ENCODE data around the gene KIF6.

The KIF6 gene

GRCh38 chr6:39428152-39428551, 297.1 kb downstream of the KIF6 start:
- TF ChIP-seq, protein P1, sequence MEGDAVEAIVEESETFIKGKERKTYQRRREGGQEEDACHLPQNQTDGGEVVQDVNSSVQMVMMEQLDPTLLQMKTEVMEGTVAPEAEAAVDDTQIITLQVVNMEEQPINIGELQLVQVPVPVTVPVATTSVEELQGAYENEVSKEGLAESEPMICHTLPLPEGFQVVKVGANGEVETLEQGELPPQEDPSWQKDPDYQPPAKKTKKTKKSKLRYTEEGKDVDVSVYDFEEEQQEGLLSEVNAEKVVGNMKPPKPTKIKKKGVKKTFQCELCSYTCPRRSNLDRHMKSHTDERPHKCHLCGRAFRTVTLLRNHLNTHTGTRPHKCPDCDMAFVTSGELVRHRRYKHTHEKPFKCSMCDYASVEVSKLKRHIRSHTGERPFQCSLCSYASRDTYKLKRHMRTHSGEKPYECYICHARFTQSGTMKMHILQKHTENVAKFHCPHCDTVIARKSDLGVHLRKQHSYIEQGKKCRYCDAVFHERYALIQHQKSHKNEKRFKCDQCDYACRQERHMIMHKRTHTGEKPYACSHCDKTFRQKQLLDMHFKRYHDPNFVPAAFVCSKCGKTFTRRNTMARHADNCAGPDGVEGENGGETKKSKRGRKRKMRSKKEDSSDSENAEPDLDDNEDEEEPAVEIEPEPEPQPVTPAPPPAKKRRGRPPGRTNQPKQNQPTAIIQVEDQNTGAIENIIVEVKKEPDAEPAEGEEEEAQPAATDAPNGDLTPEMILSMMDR (conservative IDR thresholded peaks at IDR 0.05; ENCODE audit: low read depth, low read length), result no peak
- H3K4me3 ChIP-seq (ENCODE audit: low read length), result no peak overlapping the region
- no peak for DNase-seq (ENCODE audit: low read depth)

DNA sequence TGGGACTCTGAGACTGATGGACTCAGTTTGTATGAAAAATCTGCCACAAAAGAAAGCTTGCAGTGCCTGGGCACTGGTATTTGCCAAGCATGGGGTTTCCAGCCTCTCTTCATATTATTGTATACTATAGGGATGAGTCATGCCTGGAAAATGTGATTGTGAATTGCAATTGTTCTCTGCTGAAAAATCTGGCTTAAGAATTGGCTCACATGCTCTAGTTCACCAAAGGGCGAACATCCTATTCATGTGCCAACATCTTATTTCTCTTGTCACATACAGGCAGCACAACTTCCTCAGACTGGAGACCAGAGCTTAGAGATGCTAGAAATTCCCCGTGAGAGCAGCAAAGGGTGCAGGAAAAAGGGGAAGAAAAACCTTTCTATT, 299.1 kb downstream of the KIF6 start:
- TF ChIP-seq, protein P1 (conservative IDR thresholded peaks at IDR 0.05; ENCODE audit: low read depth, low read length), result no peak
- H3K4me3 ChIP-seq (ENCODE audit: low read length), result peak overlapping the region; percentile 10
- peak; percentile 93 for DNase-seq (ENCODE audit: low read depth)

GRCh38 chr6:39425346-39426072, 299.7 kb downstream of the KIF6 start:
- TF ChIP-seq, protein P1 (conservative IDR thresholded peaks at IDR 0.05; ENCODE audit: low read depth, low read length), result no peak
- DNase-seq (ENCODE audit: low read depth), result no peak
- peak overlapping the region; percentile 10 for H3K4me3 ChIP-seq (ENCODE audit: low read length)

DNA sequence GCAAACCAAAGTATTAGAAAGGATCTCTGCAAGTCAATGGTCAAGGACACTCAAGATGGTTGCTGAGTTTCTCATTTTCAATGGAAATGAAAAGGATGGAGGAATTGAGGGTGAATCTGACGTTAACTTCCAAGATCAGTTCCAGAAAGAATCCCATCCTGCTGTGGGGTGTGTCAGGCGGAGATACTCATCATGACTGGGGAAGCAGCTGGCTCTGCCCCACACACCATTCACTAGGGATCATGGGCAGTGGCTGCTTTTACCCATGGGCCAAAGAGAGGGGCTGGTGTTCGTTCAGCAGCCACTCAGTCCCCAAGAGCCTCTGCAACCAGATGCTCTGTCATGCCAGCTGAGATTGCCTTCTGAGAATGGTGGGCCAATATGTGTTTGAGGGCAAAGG, 300.4 kb downstream of the KIF6 start:
- no peak for DNase-seq (ENCODE audit: low read depth)
- TF ChIP-seq, protein P1 (conservative IDR thresholded peaks at IDR 0.05; ENCODE audit: low read depth, low read length), result no peak
- no peak overlapping the region for H3K4me3 ChIP-seq (ENCODE audit: low read length)

GRCh38 chr6:39422238-39422637, 303.0 kb downstream of the KIF6 start:
- TF ChIP-seq, protein P1 (conservative IDR thresholded peaks at IDR 0.05; ENCODE audit: low read depth, low read length), result no peak
- DNase-seq (ENCODE audit: low read depth), result no peak
- H3K4me3 ChIP-seq (ENCODE audit: low read length), result no peak overlapping the region

DNA sequence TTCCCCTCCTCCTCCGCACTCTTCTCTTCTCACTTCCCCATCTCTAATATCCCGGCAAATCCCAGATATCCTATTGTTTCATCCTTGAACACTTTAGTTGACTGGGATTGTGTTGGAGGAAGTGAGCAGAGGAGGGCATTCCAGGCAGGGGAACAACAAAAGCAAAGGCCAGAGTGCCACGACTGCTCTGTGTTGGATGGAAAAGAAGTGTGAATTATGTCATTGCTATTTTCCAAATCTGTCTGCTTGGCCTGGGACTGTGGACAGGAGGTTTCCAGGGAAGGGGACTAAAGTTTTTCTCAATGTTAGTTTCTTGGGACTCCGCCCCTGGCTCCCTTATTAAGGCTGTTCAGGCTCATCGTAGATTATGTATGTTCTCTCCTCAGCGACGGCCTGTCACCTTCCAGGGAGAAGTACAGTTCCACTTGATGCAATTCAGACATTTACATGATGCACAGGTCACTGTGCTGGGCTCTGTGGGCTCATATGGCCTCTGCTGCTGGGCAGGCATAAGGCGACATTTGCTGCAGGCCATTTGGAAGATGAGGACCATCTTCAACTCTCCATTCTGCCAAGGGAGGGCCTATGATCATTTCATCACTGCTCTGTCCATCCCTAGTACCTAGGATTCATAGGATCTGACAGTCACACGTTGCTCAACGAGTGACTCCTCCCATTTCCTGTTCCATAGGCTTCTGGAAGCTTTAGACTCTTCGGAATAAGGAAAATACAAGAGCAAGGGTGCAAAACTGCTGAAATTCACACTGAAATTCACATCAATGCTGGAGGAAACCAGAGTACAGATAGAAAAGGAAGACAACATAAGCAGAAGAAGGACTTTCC, 303.6 kb downstream of the KIF6 start:
- no peak for DNase-seq (ENCODE audit: low read depth)
- TF ChIP-seq, protein P1 (conservative IDR thresholded peaks at IDR 0.05; ENCODE audit: low read depth, low read length), result no peak
- no peak overlapping the region for H3K4me3 ChIP-seq (ENCODE audit: low read length)
